Pancreas (tissue), 10 donors: Measurements from ENCODE around the gene HRH4. TPM values are rescaled to one million over a fixed set of nuclear protein-coding genes. Genes with fewer than 3 reads are reported as not detected.
A peak's percentile ranks its signal among the peaks of the same experiment; 100 is the strongest.

Experiments
- ATAC-seq, 4 donors: fragments of 200-7000 bp; cut with Tn5 transposase; one replicate each; pipeline versions ENCODE4 v1.8.0 to v1.9.1; 2020; ENCODE audit warnings: mild to moderate bottlenecking in 4 of 4, moderate library complexity in 4 of 4
- DNase-seq, 6 donors: peaks; one replicate each; pipeline ENCODE4 v3.0.0-alpha.2; 2020
- FAIRE-seq: peaks from 2 replicates; lab custom pipeline; 2012; peaks lifted over from hg19 to GRCh38; lab: Jason Lieb, UNC
- H3K27ac ChIP-seq, 4 donors: fragments of 200-600 bp; sonication (generic); 1 replicate in 3 of 4; 2 replicates in 1 of 4; pipeline versions ENCODE4 v1.5.0 to v1.8.0; 2020
- H3K27me3 ChIP-seq, 4 donors: fragments of 200-600 bp; one replicate each; pipeline ENCODE4 v1.8.0; 2021
- H3K36me3 ChIP-seq, 3 donors: fragments of 200-600 bp; sonication (generic) in 1 of 3; one replicate each; pipeline versions ENCODE4 v1.5.0 to v1.8.0; 2020 to 2021
- H3K4me1 ChIP-seq, 3 donors: fragments of 200-600 bp; one replicate each; pipeline ENCODE4 v1.8.0; 2021
- H3K4me3 ChIP-seq, 4 donors: fragments of 200-600 bp; sonication (generic) in 2 of 4; one replicate each; pipeline versions ENCODE4 v1.5.0 to v1.8.0; 2020 to 2021
- H3K9me3 ChIP-seq, 4 donors: fragments of 200-600 bp; one replicate each; pipeline ENCODE4 v1.8.0; 2021
- WGBS, 2 donors: extraction: QIAGEN DNeasy Blood & Tissue Kit; methylation state at CpG; one replicate each; pipeline ENCODE4 v1.1.7; 2013; 5-methylcytosine and 5-hydroxymethylcytosine counted together
- intact Hi-C, 3 donors: fragments of 100-400 bp; cut with DNase I; formaldehyde crosslinking; loops; one replicate each; pipeline versions ENCODE4 v1.11.1 to v1.14.2; 2022
- polyA plus RNA-seq, 2 donors: library from polyadenylated mRNA; stranded (reverse); fragments of 200-250 nt; gene quantifications; one replicate each; pipeline ENCODE4 v1.2.3, GENCODE V29; 2013
- total RNA-seq, 6 donors: library from RNA; stranded (reverse); fragmentation: NEBNext Ultra II Directional in 4 of 6; extraction: Animal tissue kit (Norgen Biotek cat#: 25700) in 4 of 6; gene quantifications; one replicate each; pipeline versions ENCODE4 v1.2.1 to v1.2.4, GENCODE V29; 2021 to 2023
- TF ChIP-seq, protein P1 (sequence below), 4 donors: fragments of 200-600 bp; sonication (generic) in 3 of 4; IDR thresholded peaks; one replicate each; pipeline versions ENCODE4 v1.5.0 to v1.8.0; 2021; ENCODE audit warnings: antibody characterized with exemption in 4 of 4
- donor health status: healthy with polysubstance abuse.
- donor health status: DM: no; HTN: no; CAD: no; lungs with moderate emphysema.
- donor health status: DM: no; HTN: no; CAD: no.
- donor health status: control.
- donor health status: control.
- donor health status: Bipolar disorder and iron deficiency.
- donor health status: DM: yes; HTN: yes; CAD: no.
- donor health status: DM: no; HTN: no; CAD: no.
- donor health status: DM: no; HTN: no; CAD: no.
- donor health status: DM: yes; HTN: yes; CAD: no.

The HRH4 gene
- total and polyA plus RNA-seq, 8 donors, result 0.06 TPM; not detected in 7

DNA sequence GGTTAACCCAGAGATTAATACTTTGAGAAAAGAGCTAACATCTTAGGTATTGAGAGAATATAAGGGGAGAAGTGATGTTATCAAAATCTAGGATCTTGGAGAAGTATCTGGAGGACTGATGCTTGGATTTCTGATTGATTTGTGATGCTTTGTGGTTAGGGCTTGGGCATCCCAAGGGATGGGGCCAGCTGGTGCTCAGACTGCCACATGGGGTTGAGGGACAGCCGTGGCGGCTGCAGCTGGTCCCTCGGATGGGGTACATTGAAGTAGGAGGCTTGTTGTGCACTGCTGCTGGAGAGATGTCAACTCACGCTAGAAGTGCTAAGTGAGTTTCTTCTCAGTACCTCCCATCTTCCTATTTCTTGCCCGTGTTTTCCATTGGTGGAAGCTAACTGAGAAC is 22.4 kb downstream of the HRH4 start:
- Histone ChIP-seq H3K4me3 (no peak overlapping the region), H3K27ac (no peak overlapping the region), H3K36me3 (no peaks in the 10 kb centered on the region), H3K4me1 (no peaks in the 10 kb centered on the region), H3K27me3 (peaks cover 0 to 4% (median 2%) of the 10 kb centered on the region in 4 donors), H3K9me3 (no peaks in the 10 kb centered on the region)
- intact Hi-C loops, result loop anchor here in 1 of 3 donors (10.0 kb wide), 1 partner anchor 128 kb away; no protein-coding TSS in a partner anchor
- FAIRE-seq, result no peak
- no peak for ATAC-seq
- 84 to 86% methylated on average over 5 of the region's 5 CpGs for WGBS, 2 donors
- no peak for DNase-seq
- TF ChIP-seq, protein P1, sequence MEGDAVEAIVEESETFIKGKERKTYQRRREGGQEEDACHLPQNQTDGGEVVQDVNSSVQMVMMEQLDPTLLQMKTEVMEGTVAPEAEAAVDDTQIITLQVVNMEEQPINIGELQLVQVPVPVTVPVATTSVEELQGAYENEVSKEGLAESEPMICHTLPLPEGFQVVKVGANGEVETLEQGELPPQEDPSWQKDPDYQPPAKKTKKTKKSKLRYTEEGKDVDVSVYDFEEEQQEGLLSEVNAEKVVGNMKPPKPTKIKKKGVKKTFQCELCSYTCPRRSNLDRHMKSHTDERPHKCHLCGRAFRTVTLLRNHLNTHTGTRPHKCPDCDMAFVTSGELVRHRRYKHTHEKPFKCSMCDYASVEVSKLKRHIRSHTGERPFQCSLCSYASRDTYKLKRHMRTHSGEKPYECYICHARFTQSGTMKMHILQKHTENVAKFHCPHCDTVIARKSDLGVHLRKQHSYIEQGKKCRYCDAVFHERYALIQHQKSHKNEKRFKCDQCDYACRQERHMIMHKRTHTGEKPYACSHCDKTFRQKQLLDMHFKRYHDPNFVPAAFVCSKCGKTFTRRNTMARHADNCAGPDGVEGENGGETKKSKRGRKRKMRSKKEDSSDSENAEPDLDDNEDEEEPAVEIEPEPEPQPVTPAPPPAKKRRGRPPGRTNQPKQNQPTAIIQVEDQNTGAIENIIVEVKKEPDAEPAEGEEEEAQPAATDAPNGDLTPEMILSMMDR (IDR thresholded peaks at IDR 0.05), result no peak

DNA sequence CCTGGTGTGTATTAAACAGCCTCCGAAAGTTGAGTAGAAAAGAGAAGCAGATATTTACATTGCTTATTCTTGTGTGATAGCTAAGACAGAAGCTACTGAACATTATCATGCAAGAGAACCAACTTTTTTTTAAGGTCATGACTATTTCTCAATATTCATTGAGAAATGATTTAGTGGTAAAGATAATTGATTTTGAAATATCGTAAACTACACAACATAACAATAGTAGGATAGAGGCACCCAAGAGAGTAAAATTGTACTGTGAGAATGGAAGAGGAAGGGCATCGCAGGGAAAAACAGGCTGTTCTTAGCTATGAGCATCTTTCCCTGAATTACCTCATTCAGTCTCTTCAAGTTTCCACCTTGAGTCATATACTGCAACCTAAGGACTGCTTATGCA is 25.2 kb downstream of the HRH4 start:
- intact Hi-C loops, result loop anchor here in 2 of 3 donors (5.0 to 10.0 kb wide), 2 partner anchors 128 to 131 kb away; no protein-coding TSS in a partner anchor
- Histone ChIP-seq H3K4me3 (no peak overlapping the region), H3K9me3 (no peaks in the 10 kb centered on the region), H3K4me1 (no peaks in the 10 kb centered on the region), H3K27ac (no peak overlapping the region), H3K36me3 (no peaks in the 10 kb centered on the region), H3K27me3 (peaks cover 0 to 4% (median 2%) of the 10 kb centered on the region in 4 donors)
- no peak for FAIRE-seq
- no peak for ATAC-seq
- DNase-seq, result no peak
- 88 to 90% methylated on average over 3 of the region's 3 CpGs for WGBS, 2 donors
- TF ChIP-seq, protein P1 (IDR thresholded peaks at IDR 0.05), result no peak

DNA sequence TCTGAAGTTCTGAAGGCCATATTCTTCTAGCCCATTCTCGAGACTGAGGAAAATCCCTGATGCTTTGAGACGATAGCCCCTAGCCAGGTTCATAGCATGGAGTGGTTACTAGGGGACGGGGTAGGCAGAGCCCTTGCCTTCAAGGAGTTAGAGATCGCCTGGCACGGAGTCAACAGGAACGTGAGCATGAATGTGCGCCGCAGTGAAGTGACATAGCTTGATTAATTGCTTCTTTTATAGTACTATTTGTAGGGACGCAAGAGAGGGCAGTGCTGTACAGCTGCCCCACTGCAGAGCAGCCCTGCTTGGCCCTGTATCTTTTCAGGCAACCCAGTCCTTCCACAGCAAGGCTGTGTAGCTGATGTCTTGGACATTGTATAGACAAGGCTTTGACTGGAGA is 26.2 kb downstream of the HRH4 start:
- Histone ChIP-seq H3K36me3 (no peaks in the 10 kb centered on the region), H3K27me3 (peaks cover 0 to 4% (median 2%) of the 10 kb centered on the region in 4 donors), H3K4me1 (no peaks in the 10 kb centered on the region), H3K9me3 (no peaks in the 10 kb centered on the region), H3K4me3 (no peak overlapping the region), H3K27ac (no peak overlapping the region)
- TF ChIP-seq, protein P1 (IDR thresholded peaks at IDR 0.05), result no peak
- DNase-seq (no peak), ATAC-seq (no peak), FAIRE-seq (no peak)
- intact Hi-C loops, result loop anchor here in 2 of 3 donors (5.0 to 10.0 kb wide), 2 partner anchors 129 to 132 kb away; no protein-coding TSS in a partner anchor
- 31 to 32% methylated on average over 9 of the region's 9 CpGs for WGBS, 2 donors

DNA sequence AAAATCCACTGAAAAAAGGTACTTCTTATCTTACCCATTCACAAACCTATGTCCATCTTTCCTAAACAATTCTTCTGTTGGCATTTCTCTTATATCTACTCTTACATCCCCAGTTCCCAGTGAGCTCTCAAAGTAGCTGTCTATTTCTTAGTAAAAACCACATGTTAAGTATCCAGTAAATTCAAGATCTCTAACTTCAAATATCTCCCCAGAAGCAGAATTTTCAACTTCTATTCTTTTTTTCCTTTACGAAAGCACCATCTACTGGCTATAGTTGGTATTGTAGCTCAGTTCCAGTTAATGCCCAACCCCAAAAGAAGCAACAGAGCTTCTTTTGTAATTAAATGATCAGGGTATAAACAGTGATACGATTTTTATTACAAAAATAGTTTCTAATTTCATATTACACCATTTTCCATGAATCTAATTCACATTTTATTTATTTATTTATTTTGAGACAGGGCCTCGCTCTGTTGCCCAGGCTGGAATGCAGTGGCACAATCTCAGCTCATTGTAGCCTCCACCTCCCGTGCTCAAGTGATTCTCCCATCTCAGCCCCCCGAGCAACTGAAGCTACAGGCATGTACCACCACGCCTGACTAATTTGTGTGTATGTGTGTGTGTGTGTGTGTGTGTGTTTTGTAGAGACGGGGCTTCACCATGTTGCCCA is 28.5 kb downstream of the HRH4 start:
- FAIRE-seq, result peak; percentile 98
- ATAC-seq, result peak; percentile 58 to 87 (median 81)
- intact Hi-C loops, result loop anchor here in 2 of 3 donors (5.0 to 10.0 kb wide), 2 partner anchors 132 to 134 kb away; no protein-coding TSS in a partner anchor
- H3K4me3 ChIP-seq, result no peak overlapping the region
- TF ChIP-seq, protein P1 (IDR thresholded peaks at IDR 0.05), result peak; percentile 48 to 82 (median 68)
- peaks cover 0 to 4% (median 2%) of the 10 kb centered on the region in 4 donors for H3K27me3 ChIP-seq
- no peak for DNase-seq
- 34 to 36% methylated on average over 7 of the region's 7 CpGs for WGBS, 2 donors
- H3K36me3 ChIP-seq, result no peaks in the 10 kb centered on the region
- H3K27ac ChIP-seq, result no peak overlapping the region
- no peaks in the 10 kb centered on the region for H3K4me1 ChIP-seq
- no peaks in the 10 kb centered on the region for H3K9me3 ChIP-seq

DNA sequence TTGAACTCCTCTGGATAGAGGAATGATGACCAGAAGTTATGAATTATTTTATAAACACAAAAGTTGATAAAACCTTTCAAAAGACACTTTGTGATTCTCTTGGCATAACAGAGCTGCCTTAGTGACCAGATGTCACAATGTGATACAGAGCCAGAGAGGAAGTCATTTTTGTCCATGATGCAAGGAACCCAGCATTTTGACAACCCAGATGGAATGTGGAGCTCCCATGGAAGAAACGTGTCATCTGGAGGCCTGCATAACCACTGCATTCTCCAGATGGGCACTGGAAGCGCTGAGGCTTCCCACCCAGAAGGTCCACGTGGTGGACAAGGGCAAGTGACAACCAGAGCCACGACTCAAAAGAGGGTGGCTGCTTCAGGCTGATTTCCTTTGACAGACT is 30.1 kb downstream of the HRH4 start:
- H3K4me1 ChIP-seq, result no peaks in the 10 kb centered on the region
- H3K9me3 ChIP-seq, result no peaks in the 10 kb centered on the region
- no peak overlapping the region for H3K4me3 ChIP-seq
- TF ChIP-seq, protein P1 (IDR thresholded peaks at IDR 0.05), result no peak
- no peaks in the 10 kb centered on the region for H3K36me3 ChIP-seq
- no peak overlapping the region for H3K27ac ChIP-seq
- no peak for ATAC-seq
- H3K27me3 ChIP-seq, result peaks cover 0 to 4% (median 2%) of the 10 kb centered on the region in 4 donors
- DNase-seq, result no peak
- intact Hi-C loops, result loop anchor here in 1 of 3 donors (5.0 kb wide), 1 partner anchor 133 kb away; no protein-coding TSS in a partner anchor
- no peak for FAIRE-seq
- WGBS, 2 donors, result 41 to 52% methylated on average over 4 of the region's 4 CpGs
